CMK (cell line): ENCODE data around the gene HLA-B.

Source experiments
- DNase-seq: peaks from one replicate; pipeline ENCODE4 v3.0.0-alpha.2; 2010; ENCODE audit warnings: low read depth

HLA-B gene

DNA sequence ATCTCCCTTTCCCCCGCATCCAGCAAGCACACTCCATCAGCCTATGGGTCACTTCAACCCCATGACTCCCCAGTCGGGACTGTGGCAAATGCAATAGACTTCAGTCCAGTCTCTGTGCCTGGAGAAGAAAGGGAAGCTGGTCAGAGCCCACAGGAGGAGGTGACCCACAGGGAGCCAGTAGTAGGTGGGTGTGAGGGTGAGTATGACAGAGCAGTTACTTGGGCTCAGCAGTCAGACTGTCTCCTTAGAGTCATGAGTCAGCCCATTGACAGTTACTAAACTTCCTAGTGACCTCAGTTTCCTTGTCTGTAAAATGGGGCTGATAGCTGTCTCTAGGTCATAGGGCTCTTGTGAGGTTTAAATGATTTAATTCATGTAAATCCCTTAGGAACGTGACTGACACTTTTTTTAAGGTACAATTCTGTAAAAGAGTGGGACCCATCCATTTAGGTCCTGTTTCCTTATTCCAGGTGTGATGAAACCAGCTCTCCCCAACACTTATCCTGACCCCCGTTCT lies 51.2 kb downstream of the HLA-B start:
- DNase-seq, result no peak

- DNase-seq, result no peak
These were observed 52.3 kb downstream of the HLA-B start for GRCh38 chr6:31304683-31305082.
